A375 (cell line): ENCODE measurements around the gene GLI1. TPM values are rescaled to one million over a fixed set of nuclear protein-coding genes. Genes with fewer than 3 reads are reported as not detected.

Source experiments
- small RNA-seq: library from RNA; depleted of rRNA; stranded (forward); fragments of <200 nt; gene quantifications from one replicate; pipeline ENCODE3, GENCODE V24; 2014
- total RNA-seq: library from RNA; depleted of rRNA; stranded (reverse); fragments of >200 nt; shearing (Covaris generic); gene quantifications from 2 replicates; pipeline ENCODE4 v1.2.3, GENCODE V29; 2014; rRNA removed

The GLI1 gene
- 0.30 and 0.90 TPM in 2 replicates for total RNA-seq

DNA sequence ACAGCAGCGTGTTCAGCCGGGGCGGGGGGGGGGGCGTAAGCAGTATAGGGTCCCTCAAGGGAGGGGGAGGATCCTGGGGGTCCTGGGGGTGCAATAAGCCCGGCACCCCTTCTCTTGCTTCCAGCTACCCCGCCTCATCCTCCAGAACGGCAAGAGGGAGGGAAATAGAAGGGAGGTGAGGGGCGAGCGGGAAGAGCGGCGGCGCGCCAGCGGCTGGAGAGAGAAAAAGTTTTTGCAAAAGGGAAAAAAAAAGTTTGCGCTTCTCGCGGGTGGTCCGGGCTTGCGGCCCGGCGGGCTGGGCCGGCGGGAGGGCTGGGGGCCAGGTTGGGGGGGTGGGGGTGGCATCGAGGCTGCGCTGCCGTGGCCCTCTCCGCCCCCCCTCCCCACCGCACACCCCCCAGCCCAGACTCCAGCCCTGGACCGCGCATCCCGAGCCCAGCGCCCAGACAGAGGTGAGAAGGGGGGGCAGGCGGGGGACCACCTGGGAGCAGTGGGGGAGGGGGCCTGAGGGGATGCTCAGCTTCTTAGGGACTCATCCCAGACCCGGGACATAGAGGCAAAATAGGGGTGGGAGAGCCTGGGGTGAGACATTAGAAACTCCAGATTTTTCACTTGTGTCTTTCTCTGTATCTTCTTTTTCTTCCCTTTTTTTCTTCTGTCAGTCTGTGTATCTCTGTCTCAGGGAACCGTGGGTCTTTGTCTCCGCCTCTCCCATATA lies at the start of gene GLI1:
Gene GLI1 (plus strand): TSS at position 36 of the 718 bp plus-strand sequence. CDS start 3,907 bp downstream, outside the sequence.

GRCh38 chr12:57430931-57431566 lies 28.5 kb upstream of the GLI1 start, which contains the start of gene R3HDM2:
Gene R3HDM2, minus strand, starts transcription at chr12:57431043. Its CDS starts 120,615 bp downstream, at chr12:57310428.

DNA sequence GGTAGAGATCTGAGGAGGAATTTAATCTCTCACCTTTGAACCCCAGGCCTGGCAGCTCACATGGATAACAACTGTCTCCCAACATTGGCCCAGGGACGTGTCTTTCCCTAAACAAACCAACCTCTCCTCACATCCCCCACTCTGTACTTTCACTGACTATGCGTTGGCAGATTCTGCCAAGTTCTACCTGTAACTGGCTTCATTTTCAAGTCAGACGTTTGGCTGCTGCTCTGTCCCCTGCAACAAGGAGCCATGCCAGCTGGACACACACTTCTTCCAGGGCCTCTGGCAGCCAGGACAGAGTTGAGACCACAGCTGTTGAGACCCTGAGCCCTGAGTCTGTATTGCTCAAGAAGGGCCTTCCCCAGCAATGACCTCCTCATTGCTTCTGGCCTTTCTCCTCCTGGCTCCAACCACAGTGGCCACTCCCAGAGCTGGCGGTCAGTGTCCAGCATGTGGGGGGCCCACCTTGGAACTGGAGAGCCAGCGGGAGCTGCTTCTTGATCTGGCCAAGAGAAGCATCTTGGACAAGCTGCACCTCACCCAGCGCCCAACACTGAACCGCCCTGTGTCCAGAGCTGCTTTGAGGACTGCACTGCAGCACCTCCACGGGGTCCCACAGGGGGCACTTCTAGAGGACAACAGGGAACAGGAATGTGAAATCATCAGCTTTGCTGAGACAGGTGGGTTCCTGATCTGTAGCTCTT lies 24.9 kb upstream of the GLI1 start, which contains the start of gene INHBC:
Gene INHBC (plus strand): TSS at position 268 of the 707 bp plus-strand sequence. CDS start 103 bp downstream, at position 371.

DNA sequence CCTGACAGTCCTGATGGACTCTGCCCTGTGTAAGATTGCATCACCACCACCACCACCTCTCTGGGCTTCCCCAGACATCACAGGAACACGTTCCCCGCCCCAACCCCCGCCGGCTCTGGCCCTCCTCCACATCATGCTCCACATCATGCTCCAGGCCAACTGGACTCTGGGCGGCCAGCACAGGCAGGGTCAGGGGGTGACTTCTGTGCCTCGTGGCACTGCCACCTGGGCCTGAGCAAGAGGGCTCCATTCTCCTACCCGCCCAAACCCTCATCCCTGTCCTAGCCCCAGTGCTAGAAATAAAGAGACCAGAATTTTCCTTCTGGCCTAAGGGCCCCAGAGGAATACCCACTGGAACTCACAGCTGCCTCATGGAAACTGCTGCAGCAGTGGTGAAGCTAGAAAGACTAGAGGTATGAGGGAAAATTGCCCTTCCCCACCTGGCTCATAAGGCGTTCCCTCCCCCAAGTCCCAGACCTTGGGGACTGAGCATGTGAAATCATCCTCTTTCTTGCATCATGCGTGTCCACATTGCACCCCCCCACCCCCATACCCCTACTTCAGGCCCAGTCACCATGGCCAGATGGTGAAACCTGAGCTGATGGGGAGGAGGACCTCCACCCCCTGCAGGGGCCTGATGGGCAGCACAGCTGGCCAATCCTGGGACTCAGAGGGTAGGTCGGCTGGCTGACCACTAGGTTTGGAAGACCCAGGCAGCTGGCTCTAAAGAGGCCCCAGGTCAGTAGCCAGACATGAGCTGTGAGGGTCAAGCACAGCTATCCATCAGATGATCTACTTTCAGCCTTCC lies 4.8 kb upstream of the GLI1 start, which contains the start of gene INHBE:
Gene INHBE (plus strand): TSS at position 742 of the 808 bp plus-strand sequence. CDS start 230 bp downstream, outside the sequence.

DNA sequence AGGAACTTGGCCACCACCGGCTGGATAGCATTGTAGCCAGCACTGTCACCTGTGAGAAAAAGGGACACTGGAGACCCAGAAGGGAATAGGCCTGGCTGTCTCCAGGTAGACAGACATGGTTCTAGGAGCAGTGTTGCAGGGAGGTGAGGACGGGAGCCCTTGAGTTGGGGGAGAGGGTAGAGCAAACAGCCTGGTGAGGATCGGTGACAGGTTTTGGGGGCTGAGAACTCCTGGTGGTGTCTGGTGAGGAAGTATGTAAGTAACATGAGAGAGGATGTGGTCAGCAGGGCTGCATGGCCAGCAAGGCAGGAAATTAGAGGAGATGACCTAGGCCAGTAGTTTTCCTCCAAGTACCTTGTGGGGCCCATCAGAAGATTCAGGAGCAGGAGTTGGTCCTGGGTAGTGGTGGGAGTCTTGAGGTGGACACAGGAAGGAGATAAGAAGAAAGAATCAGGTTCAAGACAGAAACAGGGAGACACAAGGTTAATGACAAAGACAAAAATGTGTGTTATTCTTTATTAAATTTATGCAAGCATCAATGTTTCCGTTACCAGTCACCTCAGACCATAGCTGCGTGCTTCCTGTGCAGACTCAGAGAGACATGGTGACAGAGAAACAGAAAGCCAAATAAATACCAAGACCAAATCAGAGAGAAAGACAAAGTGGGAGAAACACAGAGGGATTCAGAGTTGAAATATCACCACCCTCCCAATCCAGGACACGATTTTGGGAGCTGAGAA lies 20.0 kb downstream of the GLI1 start, which contains the start of gene ARHGAP9:
Gene ARHGAP9 (minus strand): TSS at position 491 of the 740 bp plus-strand sequence. CDS start 460 bp downstream, at position 31.

GRCh38 chr12:57487597-57488401 lies 28.2 kb downstream of the GLI1 start, which contains the start of gene MARS1:
Gene MARS1, plus strand, starts transcription at chr12:57488068. Its CDS starts 23 bp downstream, at chr12:57488091.

GRCh38 chr12:57520053-57520818 lies 60.7 kb downstream of the GLI1 start, which contains the start of gene DDIT3:
Gene DDIT3, minus strand, starts transcription at chr12:57520514. Its CDS starts 3,108 bp downstream, at chr12:57517406.

Small RNA genes within 50 kb of the gene (small RNA-seq; reads per million reads assigned to genes)
- gene MIR616 (not detected), gene RNU6-879P (not detected)

Other genes with a start within 250 kb of the GLI1 start
- 2.7 and 5.1 TPM in 2 replicates for gene NXPH4, start 243.0 kb upstream of the GLI1 start, total RNA-seq
- 404 and 416 TPM in 2 replicates for gene SHMT2, start 230.1 kb upstream of the GLI1 start, total RNA-seq
- gene STAC3, start 208.6 kb upstream of the GLI1 start, total RNA-seq, result 1.1 and 2.0 TPM in 2 replicates
- gene R3HDM2, start 28.7 kb upstream of the GLI1 start, total RNA-seq, result 23.2 and 30.1 TPM in 2 replicates
- gene INHBC, start 25.0 kb upstream of the GLI1 start, total RNA-seq, result not detected in 2 replicates
- gene INHBE, start 4.5 kb upstream of the GLI1 start, total RNA-seq, result 4.3 and 4.9 TPM in 2 replicates
- 2.2 and 6.4 TPM in 2 replicates for gene ARHGAP9, start 20.1 kb downstream of the GLI1 start, total RNA-seq
- gene MARS1, start 28.3 kb downstream of the GLI1 start, total RNA-seq, result 443 and 500 TPM in 2 replicates
- 58.1 and 66.1 TPM in 2 replicates for gene DDIT3, start 60.7 kb downstream of the GLI1 start, total RNA-seq
- 13.7 and 25.7 TPM in 2 replicates for gene MBD6, start 63.0 kb downstream of the GLI1 start, total RNA-seq
- gene DCTN2, start 87.4 kb downstream of the GLI1 start, total RNA-seq, result 75.2 and 76.3 TPM in 2 replicates
- gene KIF5A, start 90.3 kb downstream of the GLI1 start, total RNA-seq, result 0.41 and 0.58 TPM in 2 replicates
- gene PIP4K2C, start 131.4 kb downstream of the GLI1 start, total RNA-seq, result 23.7 and 30.1 TPM in 2 replicates
- gene DTX3, start 145.0 kb downstream of the GLI1 start, total RNA-seq, result 28.2 and 32.4 TPM in 2 replicates
- 22.6 and 46.8 TPM in 2 replicates for gene ARHGEF25, start 151.7 kb downstream of the GLI1 start, total RNA-seq
- 25.6 and 26.7 TPM in 2 replicates for gene B4GALNT1, start 173.4 kb downstream of the GLI1 start, total RNA-seq
- 135 and 140 TPM in 2 replicates for gene OS9, start 234.3 kb downstream of the GLI1 start, total RNA-seq